ENCODE measurements around the gene ELF4. TPM values are rescaled to one million over a fixed set of nuclear protein-coding genes. Genes with fewer than 3 reads are reported as not detected.

ELF4 gene
- total and polyA plus RNA-seq, 2 of the 4 experiments (the other 2 are of a cell fraction), result 10.9 to 19.0 TPM

DNA sequence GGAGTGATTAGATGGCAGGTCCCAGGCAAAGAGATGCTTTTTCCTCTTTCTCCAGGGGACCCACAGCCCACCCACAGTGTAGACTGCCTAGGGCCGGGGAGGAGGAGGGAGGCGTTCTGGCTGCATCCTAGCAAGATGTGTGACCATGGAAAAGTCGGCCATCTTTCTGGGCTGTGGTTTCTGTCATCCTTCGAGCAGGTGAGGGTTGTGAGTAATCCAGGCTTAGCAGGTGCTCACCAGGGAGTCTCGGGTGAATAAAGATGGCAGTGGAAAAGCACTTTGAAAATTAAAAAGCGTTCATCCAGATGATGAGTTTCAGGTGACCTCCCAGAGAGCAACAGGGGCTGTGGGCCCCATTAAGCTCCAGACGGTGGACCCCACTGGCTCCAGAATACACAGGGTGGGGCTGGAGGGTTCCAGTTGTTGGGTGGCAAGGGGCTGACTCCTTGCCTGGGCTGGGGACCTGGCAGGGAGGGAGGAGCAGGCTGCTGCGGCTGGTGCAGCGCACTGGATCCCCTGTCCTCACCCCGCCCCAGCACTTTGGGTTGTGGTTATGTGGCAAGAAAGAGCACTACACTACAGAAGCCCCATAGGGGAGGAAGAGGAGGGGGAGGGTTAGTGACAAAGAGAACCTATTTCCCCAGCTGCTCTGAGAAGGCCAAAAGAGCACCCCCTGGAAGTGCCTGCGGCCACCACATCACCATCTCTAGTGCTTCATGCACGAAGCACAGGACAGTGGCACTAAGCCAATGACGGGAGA lies 23.7 kb downstream of the ELF4 start:
- Histone ChIP-seq H2BK15ac (ENCODE audit: low read depth, low read length) (no peak overlapping the region), H3K4me1 (ENCODE audit: control insufficient read depth, insufficient read depth, low read length) (peaks cover 5% of the 10 kb centered on the region; the same call in 1 of the 2 replicates), H3K4me3 (ENCODE audit: insufficient read depth, low read depth, low read length) (no peak overlapping the region), H3K36me3 (ENCODE audit: control insufficient read depth, insufficient read depth, low read length) (no peaks in the 10 kb centered on the region), H3K79me1 (ENCODE audit: low read depth in 1 of 2, low read length in 2 of 2) (peaks cover 0 to 51% of the 10 kb centered on the region in 2 experiments; a peak in 3 of 4 replicates), H3K18ac (ENCODE audit: low read depth, low read length) (no peak overlapping the region), H2BK20ac (ENCODE audit: low read depth, low read length) (no peak overlapping the region), H4K5ac (ENCODE audit: low read depth, low read length) (no peak overlapping the region), H3K27ac (ENCODE audit: insufficient read depth, low read length) (no peak overlapping the region), H3K23ac (ENCODE audit: low read depth, low read length) (no peak overlapping the region), H3K27me3 (ENCODE audit: control insufficient read depth, insufficient read depth, low read length) (no peaks in the 10 kb centered on the region; the same call in 1 of the 2 replicates), H2BK5ac (ENCODE audit: low read depth, low read length, poor library complexity, severe bottlenecking) (no peak overlapping the region), H3K56ac (ENCODE audit: extremely low read depth, insufficient read depth, low read length) (no peak overlapping the region), H2BK120ac (ENCODE audit: low read depth, low read length) (no peak overlapping the region), H4K91ac (ENCODE audit: insufficient read depth, low read depth, low read length) (no peak overlapping the region), H4K8ac (ENCODE audit: low read depth in 2 of 2, low read length in 2 of 2) (no peak overlapping the region), H3K9me3 (ENCODE audit: control insufficient read depth, insufficient read depth, low read length) (no peaks in the 10 kb centered on the region), H3K4me2 (ENCODE audit: low read depth, low read length) (no peak overlapping the region), H2AK5ac (ENCODE audit: low read depth, low read length) (0 out of 2 replicates have a peak overlapping the region, but pooled peaks have one; percentile 10), H3K4ac (ENCODE audit: low read depth, low read length) (no peak overlapping the region), H3K14ac (replicated peaks; ENCODE audit: low read depth, low read length) (no peak overlapping the region), H3K9me1 (ENCODE audit: insufficient read depth, low read length) (peaks cover 11% of the 10 kb centered on the region), H2AFZ (replicated peaks; ENCODE audit: low read length, poor library complexity) (no peak overlapping the region), H2AK9ac (replicated peaks; ENCODE audit: low read depth, low read length, poor library complexity) (no peak overlapping the region), H3K9ac (ENCODE audit: low read depth, low read length) (no peak overlapping the region), H4K20me1 (ENCODE audit: insufficient read depth, low read length) (peaks cover 39% of the 10 kb centered on the region)
- in situ Hi-C loops (cut with MboI; ENCODE audit: low sequenced_read_pairs) (no loop called here), dilution Hi-C loops (cut with HindIII; ENCODE audit: low sequenced_read_pairs, unreplicated experiment) (no loop called here), intact Hi-C loops (cut with micrococcal nuclease) (no loop called here)
- ATAC-seq (ENCODE audit: low read depth), result no peak
- ChIA-PET POLR2A (ENCODE audit: unreplicated experiment) (no interaction called here), CTCF (no interaction called here)
- no peak for DNase-seq
- no TSS peak for BruUV-seq (replicated peaks)
- WGBS, 2 experiments (ENCODE audit: extremely low coverage in 2 of 2, insufficient read length in 1 of 2), result 63% methylated on average over 2 of the region's 13 CpGs; no CpG with 5 or more reads in 1 of the 2 experiments
- no peak for TF ChIP-seq MAZ (IDR thresholded peaks at IDR 0.05; ENCODE audit: borderline replicate concordance, low read depth, low read length)
